Measurements from ENCODE around the gene TECPR2.

Gene TECPR2

DNA sequence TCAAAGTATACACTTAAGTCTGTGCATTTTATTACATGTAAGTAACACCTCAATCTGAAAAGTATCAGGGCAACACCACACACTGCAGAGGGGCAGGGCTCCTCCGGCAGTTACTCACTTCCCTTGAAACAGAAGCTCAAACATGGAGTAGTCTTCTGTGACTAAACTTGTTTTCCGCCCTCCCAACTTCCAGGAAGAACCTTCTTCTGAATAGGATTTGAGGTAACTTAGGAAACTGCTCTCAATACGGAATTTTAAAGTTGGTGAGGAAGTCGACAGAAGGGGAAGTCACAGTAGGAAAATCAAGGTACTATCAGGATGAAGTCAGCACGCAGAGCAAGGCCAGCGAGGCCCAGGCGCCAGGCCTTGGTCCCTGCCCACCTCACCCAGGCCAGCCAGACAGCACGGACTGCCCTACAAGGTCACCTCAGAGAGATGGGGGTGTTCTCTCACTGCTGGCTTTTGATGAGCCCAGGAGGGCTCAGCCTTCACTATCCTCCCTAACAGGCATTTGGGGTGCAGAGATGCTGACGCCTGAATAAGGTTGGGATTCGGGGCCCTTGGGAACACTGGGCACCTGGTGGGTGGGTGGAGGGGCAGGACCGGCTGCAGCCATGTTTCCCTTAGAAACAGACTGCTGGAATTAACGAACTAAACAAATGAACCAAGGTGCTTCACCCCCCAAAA is 141.0 kb downstream of the TECPR2 start:
- H3K4me3 ChIP-seq (ENCODE audit: low read depth, low read length): no peak overlapping the region
- in situ Hi-C loops (cut with HindIII; ENCODE audit: low sequenced_read_pairs): no loop called here
- TF ChIP-seq, protein P1, sequence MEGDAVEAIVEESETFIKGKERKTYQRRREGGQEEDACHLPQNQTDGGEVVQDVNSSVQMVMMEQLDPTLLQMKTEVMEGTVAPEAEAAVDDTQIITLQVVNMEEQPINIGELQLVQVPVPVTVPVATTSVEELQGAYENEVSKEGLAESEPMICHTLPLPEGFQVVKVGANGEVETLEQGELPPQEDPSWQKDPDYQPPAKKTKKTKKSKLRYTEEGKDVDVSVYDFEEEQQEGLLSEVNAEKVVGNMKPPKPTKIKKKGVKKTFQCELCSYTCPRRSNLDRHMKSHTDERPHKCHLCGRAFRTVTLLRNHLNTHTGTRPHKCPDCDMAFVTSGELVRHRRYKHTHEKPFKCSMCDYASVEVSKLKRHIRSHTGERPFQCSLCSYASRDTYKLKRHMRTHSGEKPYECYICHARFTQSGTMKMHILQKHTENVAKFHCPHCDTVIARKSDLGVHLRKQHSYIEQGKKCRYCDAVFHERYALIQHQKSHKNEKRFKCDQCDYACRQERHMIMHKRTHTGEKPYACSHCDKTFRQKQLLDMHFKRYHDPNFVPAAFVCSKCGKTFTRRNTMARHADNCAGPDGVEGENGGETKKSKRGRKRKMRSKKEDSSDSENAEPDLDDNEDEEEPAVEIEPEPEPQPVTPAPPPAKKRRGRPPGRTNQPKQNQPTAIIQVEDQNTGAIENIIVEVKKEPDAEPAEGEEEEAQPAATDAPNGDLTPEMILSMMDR (IDR thresholded peaks at IDR 0.05; ENCODE audit: low read depth, low read length): no peak
- DNase-seq (ENCODE audit: low read depth, low spot score): no peak

DNA sequence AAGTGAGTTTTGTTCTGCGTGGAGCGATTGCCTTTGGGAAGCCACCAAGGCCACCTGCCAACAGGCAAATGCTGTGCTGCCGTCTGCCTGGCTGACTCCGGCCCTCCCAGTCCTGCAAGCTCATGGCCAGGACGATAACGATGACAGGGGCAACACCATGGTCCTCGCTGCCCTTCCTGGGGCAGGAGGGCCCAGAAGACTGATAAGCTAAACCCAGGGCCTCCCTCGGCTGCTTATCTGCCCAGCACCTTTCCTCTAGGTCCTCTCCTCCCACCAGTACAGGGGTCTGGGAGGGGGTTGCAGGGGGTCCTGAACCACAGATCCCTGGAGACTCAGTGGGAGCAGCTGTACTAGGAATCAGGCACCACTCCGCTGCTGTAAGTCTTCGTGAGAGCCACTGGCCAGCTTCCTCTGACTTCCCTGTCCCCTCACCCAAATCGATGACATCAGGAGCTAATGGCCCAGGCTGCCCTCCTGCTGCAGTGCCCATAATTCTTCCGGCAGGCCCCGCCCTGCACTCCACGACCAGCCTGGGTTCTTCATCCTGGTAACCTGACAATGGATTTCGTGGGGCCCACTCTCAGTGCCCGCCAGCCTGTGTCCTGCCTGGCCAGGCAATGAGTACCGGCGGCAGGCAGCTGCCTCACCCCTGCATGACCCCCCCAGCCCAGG is 141.7 kb downstream of the TECPR2 start:
- no peak for DNase-seq (ENCODE audit: low read depth, low spot score)
- in situ Hi-C loops (cut with HindIII; ENCODE audit: low sequenced_read_pairs): no loop called here
- TF ChIP-seq, protein P1 (IDR thresholded peaks at IDR 0.05; ENCODE audit: low read depth, low read length): no peak

DNA sequence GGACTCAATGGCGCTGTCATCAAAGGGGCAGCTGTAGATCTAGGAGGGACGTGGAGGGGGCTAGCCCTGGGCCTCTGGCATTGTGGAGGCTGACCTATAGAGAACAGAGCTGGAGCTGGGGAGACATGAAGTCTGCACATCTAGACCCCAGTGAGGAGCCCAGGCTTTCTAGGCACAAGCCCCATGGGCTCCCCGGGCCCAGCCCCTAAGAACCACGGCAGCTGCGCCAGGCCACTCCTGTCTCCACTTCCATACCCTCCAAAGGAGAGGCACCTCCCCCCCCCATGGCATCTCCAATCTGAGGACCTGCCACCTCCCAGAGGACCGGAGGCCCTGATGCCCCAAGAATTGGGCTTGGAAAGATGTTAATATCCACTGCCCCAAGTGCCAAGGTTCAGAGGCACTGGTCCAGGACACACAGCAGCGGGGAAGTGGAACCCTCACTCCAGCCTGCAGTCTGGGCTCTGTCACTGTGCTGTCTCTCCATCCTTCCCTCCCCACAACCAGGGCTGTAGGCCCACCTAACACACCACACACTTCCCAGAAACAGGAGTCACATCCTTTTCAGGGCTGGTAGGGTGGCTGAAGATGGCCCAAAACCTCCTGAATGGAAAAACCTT is 142.4 kb downstream of the TECPR2 start:
- in situ Hi-C loops (cut with HindIII; ENCODE audit: low sequenced_read_pairs): no loop called here
- no peak overlapping the region for H3K4me3 ChIP-seq (ENCODE audit: low read depth, low read length)
- TF ChIP-seq, protein P1 (IDR thresholded peaks at IDR 0.05; ENCODE audit: low read depth, low read length): no peak
- no peak for DNase-seq (ENCODE audit: low read depth, low spot score)

More for the DNA sequence above, 141.7 kb downstream of the TECPR2 start:
- H3K4me3 ChIP-seq (ENCODE audit: low read depth, low read length): no peak overlapping the region

DNA sequence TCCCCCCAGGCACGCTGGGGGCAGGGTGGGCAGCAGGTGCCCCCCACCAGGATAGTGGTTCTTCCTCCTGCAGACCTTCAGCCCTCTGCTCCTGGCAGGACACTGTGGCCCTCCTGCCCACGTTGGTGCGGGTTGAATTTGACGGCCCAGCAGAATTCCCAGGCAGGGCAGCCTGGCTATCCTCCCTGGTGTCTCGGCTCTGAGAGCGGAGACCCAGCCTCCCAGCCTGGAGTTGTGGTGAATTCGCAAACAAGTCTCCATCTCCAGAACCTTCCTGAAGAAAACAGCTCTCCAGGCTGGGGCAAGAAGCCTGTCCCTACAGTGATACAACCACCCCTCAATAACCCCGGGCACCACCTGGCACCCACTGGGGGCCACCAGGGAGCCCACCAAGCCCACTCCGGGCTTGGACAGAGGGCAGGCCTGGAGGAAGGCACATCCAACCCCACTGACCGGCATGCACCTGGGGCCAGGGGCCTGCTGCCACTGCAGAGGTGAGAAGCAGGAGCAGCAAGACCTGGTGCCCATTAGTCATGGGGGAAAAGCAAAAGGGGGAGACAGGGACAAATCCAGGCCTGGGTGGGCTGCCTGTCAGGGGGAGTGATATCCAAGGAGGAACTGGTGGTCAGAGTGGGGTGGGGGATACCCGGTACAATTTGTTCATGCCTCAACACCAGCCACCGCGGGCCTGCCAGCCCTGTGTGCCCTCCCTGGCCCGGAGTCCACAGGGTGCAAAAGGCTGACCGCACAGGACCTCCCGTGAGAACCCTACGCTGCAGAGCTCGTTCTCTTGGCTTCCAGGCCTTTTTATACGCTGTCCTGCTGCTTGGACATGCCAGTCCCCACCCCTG is 143.3 kb downstream of the TECPR2 start:
- in situ Hi-C loops (cut with HindIII; ENCODE audit: low sequenced_read_pairs): no loop called here
- no peak overlapping the region for H3K4me3 ChIP-seq (ENCODE audit: low read depth, low read length)
- TF ChIP-seq, protein P1 (IDR thresholded peaks at IDR 0.05; ENCODE audit: low read depth, low read length): no peak
- DNase-seq (ENCODE audit: low read depth, low spot score): no peak

DNA sequence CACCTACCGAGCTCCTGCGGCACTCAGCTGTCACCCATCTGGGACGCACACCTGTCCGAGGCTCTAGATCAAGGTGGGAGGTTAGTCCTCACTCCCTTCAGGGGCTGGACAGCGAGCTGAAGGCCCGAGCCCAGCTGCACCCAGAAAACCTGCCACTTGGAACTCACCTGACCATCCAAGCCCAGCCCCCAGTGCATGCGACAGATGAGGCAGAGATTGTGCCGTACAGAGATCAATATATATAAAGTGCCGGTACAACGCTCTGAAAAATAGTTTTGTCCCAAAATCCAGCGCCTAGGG is 143.8 kb downstream of the TECPR2 start:
- DNase-seq (ENCODE audit: low read depth, low spot score): no peak
- TF ChIP-seq, protein P1 (IDR thresholded peaks at IDR 0.05; ENCODE audit: low read depth, low read length): no peak
- H3K4me3 ChIP-seq (ENCODE audit: low read depth, low read length): no peak overlapping the region
- in situ Hi-C loops (cut with HindIII; ENCODE audit: low sequenced_read_pairs): no loop called here

DNA sequence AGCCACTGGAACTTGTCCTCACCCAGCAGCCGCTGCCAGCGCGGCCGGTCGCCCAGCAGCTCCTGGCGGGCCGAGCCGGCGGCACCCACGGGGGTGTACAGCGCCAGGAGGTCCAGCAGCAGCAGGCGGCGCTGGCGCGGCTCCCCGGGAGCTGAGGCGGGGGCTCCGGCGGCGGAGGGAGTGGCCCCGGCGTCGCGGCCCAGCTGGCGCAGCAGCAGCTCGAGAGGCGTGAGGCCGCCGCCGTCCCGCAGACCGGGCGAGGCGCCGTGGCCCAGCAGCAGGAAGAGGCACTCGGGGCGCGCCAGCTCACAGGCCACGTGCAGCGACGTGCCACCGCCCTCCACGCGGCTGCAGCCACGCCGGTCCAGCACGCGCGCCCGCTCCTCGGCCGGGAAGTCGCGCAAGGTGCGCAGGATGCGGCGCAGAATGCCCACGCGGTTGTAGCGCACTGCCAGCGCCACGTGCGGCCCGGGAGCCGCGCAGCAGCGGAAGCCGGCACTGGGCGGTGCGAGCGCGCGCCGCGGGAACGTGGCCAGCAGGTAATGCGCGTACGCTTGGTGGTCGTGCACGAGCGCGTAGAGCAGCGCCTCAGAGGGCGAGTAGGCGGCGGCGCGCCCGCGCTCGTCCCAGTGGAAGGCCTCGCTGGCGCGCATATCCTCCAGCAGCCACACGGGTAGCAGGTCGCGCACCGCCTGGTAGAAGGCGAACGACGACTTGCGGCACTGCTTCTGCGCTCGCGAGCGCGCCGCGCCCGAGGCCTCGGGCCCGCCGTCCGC is 144.5 kb downstream of the TECPR2 start:
- TF ChIP-seq, protein P1 (IDR thresholded peaks at IDR 0.05; ENCODE audit: low read depth, low read length): no peak
- DNase-seq (ENCODE audit: low read depth, low spot score): no peak
- H3K4me3 ChIP-seq (ENCODE audit: low read depth, low read length): no peak overlapping the region
- in situ Hi-C loops (cut with HindIII; ENCODE audit: low sequenced_read_pairs): no loop called here

Data from astrocyte of the spinal cord (primary cell).